ENCODE results near the gene SMPDL3B.

Gene SMPDL3B

GRCh38 chr1:27935721-27936120 is 921 bp downstream of the SMPDL3B start:
- Histone ChIP-seq H3K79me1 (ENCODE audit: low read length) (peaks cover 6% of the 10 kb centered on the region), H3K9me3 (ENCODE audit: insufficient read depth, low read depth, low read length) (no peaks in the 10 kb centered on the region), H3K4ac (ENCODE audit: low read depth, low read length) (no peak overlapping the region), H2AFZ (ENCODE audit: insufficient read depth, low read length, poor library complexity) (no peak overlapping the region), H2BK12ac (ENCODE audit: low read length) (no peak overlapping the region), H3K9ac (ENCODE audit: low read length) (no peak overlapping the region), H4K12ac (ENCODE audit: low read depth, low read length) (no peak overlapping the region), H2BK5ac (ENCODE audit: low read depth, low read length, poor library complexity) (no peak overlapping the region), H4K91ac (ENCODE audit: low read depth, low read length) (no peak overlapping the region), H3K79me2 (ENCODE audit: control insufficient read depth, insufficient read depth, low read length, poor library complexity) (no peaks in the 10 kb centered on the region), H3K4me1 (ENCODE audit: control insufficient read depth in 1 of 2, insufficient read depth in 2 of 2, low read length in 2 of 2) (peaks cover 5 to 9% of the 10 kb centered on the region in 2 experiments), H3K23ac (ENCODE audit: low read length) (no peak overlapping the region), H3K18ac (ENCODE audit: low read length) (no peak overlapping the region), H2AK5ac (ENCODE audit: low read length) (no peak overlapping the region), H3K14ac (ENCODE audit: low read length) (no peak overlapping the region), H3K36me3 (ENCODE audit: control insufficient read depth in 1 of 2, insufficient read depth in 2 of 2, low read length in 2 of 2) (no peaks in the 10 kb centered on the region), H4K8ac (ENCODE audit: low read depth, low read length) (no peak overlapping the region), H2BK120ac (ENCODE audit: insufficient read depth, low read length, poor library complexity) (no peak overlapping the region), H3K4me2 (ENCODE audit: low read length) (no peak overlapping the region), H3K27ac (ENCODE audit: low read depth, low read length) (no peak overlapping the region), H3K4me3 (ENCODE audit: low read depth, low read length) (no peak overlapping the region), H3K27me3 (ENCODE audit: insufficient read depth, low read length) (no peaks in the 10 kb centered on the region)
- WGBS (ENCODE audit: extremely low coverage, insufficient coverage, insufficient read length), result no CpG with 5 or more reads among the region's 8 CpGs
- no peak for DNase-seq

GRCh38 chr1:27936370-27936769 is 1.6 kb downstream of the SMPDL3B start:
- no CpG with 5 or more reads among the region's 5 CpGs for WGBS (ENCODE audit: extremely low coverage, insufficient coverage, insufficient read length)
- Histone ChIP-seq H3K36me3 (ENCODE audit: control insufficient read depth in 1 of 2, insufficient read depth in 2 of 2, low read length in 2 of 2) (peaks cover 0 to 2% of the 10 kb centered on the region in 2 experiments), H3K27me3 (ENCODE audit: insufficient read depth, low read length) (no peaks in the 10 kb centered on the region), H3K79me2 (ENCODE audit: control insufficient read depth, insufficient read depth, low read length, poor library complexity) (no peaks in the 10 kb centered on the region), H3K4me2 (ENCODE audit: low read length) (no peak overlapping the region), H3K23ac (ENCODE audit: low read length) (no peak overlapping the region), H4K91ac (ENCODE audit: low read depth, low read length) (no peak overlapping the region), H2BK120ac (ENCODE audit: insufficient read depth, low read length, poor library complexity) (no peak overlapping the region), H3K18ac (ENCODE audit: low read length) (no peak overlapping the region), H4K12ac (ENCODE audit: low read depth, low read length) (no peak overlapping the region), H2BK5ac (ENCODE audit: low read depth, low read length, poor library complexity) (no peak overlapping the region), H3K79me1 (ENCODE audit: low read length) (peaks cover 6% of the 10 kb centered on the region), H2AFZ (ENCODE audit: insufficient read depth, low read length, poor library complexity) (no peak overlapping the region), H3K14ac (ENCODE audit: low read length) (no peak overlapping the region), H2BK12ac (ENCODE audit: low read length) (no peak overlapping the region), H2AK5ac (ENCODE audit: low read length) (no peak overlapping the region), H3K9ac (ENCODE audit: low read length) (no peak overlapping the region), H3K9me3 (ENCODE audit: insufficient read depth, low read depth, low read length) (no peaks in the 10 kb centered on the region), H3K4ac (ENCODE audit: low read depth, low read length) (no peak overlapping the region), H3K4me1 (ENCODE audit: control insufficient read depth in 1 of 2, insufficient read depth in 2 of 2, low read length in 2 of 2) (peaks cover 5 to 9% of the 10 kb centered on the region in 2 experiments), H3K4me3 (ENCODE audit: low read depth, low read length) (no peak overlapping the region), H3K27ac (ENCODE audit: low read depth, low read length) (no peak overlapping the region), H4K8ac (ENCODE audit: low read depth, low read length) (no peak overlapping the region)
- no peak for DNase-seq

- no peak overlapping the region for H3K23ac ChIP-seq (ENCODE audit: low read length)
- DNase-seq, result no peak
- H3K27ac ChIP-seq (ENCODE audit: low read depth, low read length), result no peak overlapping the region
- no peaks in the 10 kb centered on the region for H3K79me2 ChIP-seq (ENCODE audit: control insufficient read depth, insufficient read depth, low read length, poor library complexity)
- no peak overlapping the region for H3K14ac ChIP-seq (ENCODE audit: low read length)
- no peak overlapping the region for H3K18ac ChIP-seq (ENCODE audit: low read length)
- peaks cover 5 to 9% of the 10 kb centered on the region in 2 experiments for H3K4me1 ChIP-seq (ENCODE audit: control insufficient read depth in 1 of 2, insufficient read depth in 2 of 2, low read length in 2 of 2)
- no peak overlapping the region for H2BK12ac ChIP-seq (ENCODE audit: low read length)
- no peak overlapping the region for H2AFZ ChIP-seq (ENCODE audit: insufficient read depth, low read length, poor library complexity)
- no peak overlapping the region for H3K4me2 ChIP-seq (ENCODE audit: low read length)
- no peak overlapping the region for H3K9ac ChIP-seq (ENCODE audit: low read length)
- WGBS (ENCODE audit: extremely low coverage, insufficient coverage, insufficient read length), result no CpG with 5 or more reads among the region's 1 CpG
- H4K91ac ChIP-seq (ENCODE audit: low read depth, low read length), result no peak overlapping the region
- no peaks in the 10 kb centered on the region for H3K9me3 ChIP-seq (ENCODE audit: insufficient read depth, low read depth, low read length)
- peaks cover 6% of the 10 kb centered on the region for H3K79me1 ChIP-seq (ENCODE audit: low read length)
- no peaks in the 10 kb centered on the region for H3K27me3 ChIP-seq (ENCODE audit: insufficient read depth, low read length)
- H3K36me3 ChIP-seq (ENCODE audit: control insufficient read depth in 1 of 2, insufficient read depth in 2 of 2, low read length in 2 of 2), result peaks cover 0 to 2% of the 10 kb centered on the region in 2 experiments
- H4K8ac ChIP-seq (ENCODE audit: low read depth, low read length), result no peak overlapping the region
- H2BK120ac ChIP-seq (ENCODE audit: insufficient read depth, low read length, poor library complexity), result no peak overlapping the region
- no peak overlapping the region for H2BK5ac ChIP-seq (ENCODE audit: low read depth, low read length, poor library complexity)
- no peak overlapping the region for H3K4ac ChIP-seq (ENCODE audit: low read depth, low read length)
- H2AK5ac ChIP-seq (ENCODE audit: low read length), result no peak overlapping the region
- no peak overlapping the region for H3K4me3 ChIP-seq (ENCODE audit: low read depth, low read length)
- no peak overlapping the region for H4K12ac ChIP-seq (ENCODE audit: low read depth, low read length)
Observed at GRCh38 chr1:27937524-27937836, 2.7 kb downstream of the SMPDL3B start.

GRCh38 chr1:27938488-27938887 is 3.7 kb downstream of the SMPDL3B start:
- H2AFZ ChIP-seq (ENCODE audit: insufficient read depth, low read length, poor library complexity), result no peak overlapping the region
- H4K8ac ChIP-seq (ENCODE audit: low read depth, low read length), result no peak overlapping the region
- no peaks in the 10 kb centered on the region for H3K9me3 ChIP-seq (ENCODE audit: insufficient read depth, low read depth, low read length)
- H3K18ac ChIP-seq (ENCODE audit: low read length), result no peak overlapping the region
- WGBS (ENCODE audit: extremely low coverage, insufficient coverage, insufficient read length), result no CpG with 5 or more reads among the region's 4 CpGs
- no peak overlapping the region for H2BK120ac ChIP-seq (ENCODE audit: insufficient read depth, low read length, poor library complexity)
- H3K9ac ChIP-seq (ENCODE audit: low read length), result no peak overlapping the region
- no peak for DNase-seq
- no peak overlapping the region for H3K4me3 ChIP-seq (ENCODE audit: low read depth, low read length)
- H3K27ac ChIP-seq (ENCODE audit: low read depth, low read length), result no peak overlapping the region
- no peaks in the 10 kb centered on the region for H3K27me3 ChIP-seq (ENCODE audit: insufficient read depth, low read length)
- H2BK12ac ChIP-seq (ENCODE audit: low read length), result no peak overlapping the region
- H3K79me2 ChIP-seq (ENCODE audit: control insufficient read depth, insufficient read depth, low read length, poor library complexity), result no peaks in the 10 kb centered on the region
- no peak overlapping the region for H3K14ac ChIP-seq (ENCODE audit: low read length)
- H2AK5ac ChIP-seq (ENCODE audit: low read length), result no peak overlapping the region
- no peak overlapping the region for H3K23ac ChIP-seq (ENCODE audit: low read length)
- H3K4ac ChIP-seq (ENCODE audit: low read depth, low read length), result no peak overlapping the region
- H2BK5ac ChIP-seq (ENCODE audit: low read depth, low read length, poor library complexity), result no peak overlapping the region
- peaks cover 6% of the 10 kb centered on the region for H3K79me1 ChIP-seq (ENCODE audit: low read length)
- H4K12ac ChIP-seq (ENCODE audit: low read depth, low read length), result no peak overlapping the region
- peaks cover 0 to 2% of the 10 kb centered on the region in 2 experiments for H3K36me3 ChIP-seq (ENCODE audit: control insufficient read depth in 1 of 2, insufficient read depth in 2 of 2, low read length in 2 of 2)
- H3K4me1 ChIP-seq (ENCODE audit: control insufficient read depth in 1 of 2, insufficient read depth in 2 of 2, low read length in 2 of 2), result peaks cover 5 to 9% of the 10 kb centered on the region in 2 experiments
- no peak overlapping the region for H4K91ac ChIP-seq (ENCODE audit: low read depth, low read length)
- no peak overlapping the region for H3K4me2 ChIP-seq (ENCODE audit: low read length)
